Natural killer cell (primary cell): Measurements from ENCODE around the gene SFTPB. TPM values are rescaled to one million over a fixed set of nuclear protein-coding genes. Genes with fewer than 3 reads are reported as not detected.
"Not testable (repeated sequence)": the region's sequence is repeated elsewhere in the genome, so short reads cannot be mapped to it uniquely, and the experiment has no call there.

Experiments used
- ATAC-seq, 3 donors: fragments of 150-1000 bp in 2 of 3; fragments of 200-7000 bp in 1 of 3; cut with Tn5 transposase; 1 replicate in 1 of 3; 2 replicates in 2 of 3; pipeline ENCODE4 v1.10.0; 2021; ENCODE audit warnings: mild to moderate bottlenecking in 2 of 3, moderate library complexity in 2 of 3
- DNase-seq, 2 donors: peaks; one replicate each; pipeline versions ENCODE4 v3.0.0 to v3.0.0-alpha.2; 2013 to 2021; ENCODE audit warnings: mixed read lengths in 1 of 2
- H3K27ac ChIP-seq: one replicate; pipeline ENCODE4 v1.5.1; 2013; ENCODE audit warnings: mild to moderate bottlenecking, low read length
- H3K27me3 ChIP-seq: one replicate; pipeline ENCODE4 v1.6.1; 2013; ENCODE audit warnings: low read length; ENCODE audit not compliant: control insufficient read depth, insufficient read depth
- H3K36me3 ChIP-seq: one replicate; pipeline ENCODE4 v1.6.1; 2013; ENCODE audit warnings: low read length; ENCODE audit not compliant: control insufficient read depth, insufficient read depth
- H3K4me1 ChIP-seq: one replicate; pipeline ENCODE4 v1.6.1; 2013; ENCODE audit warnings: low read length; ENCODE audit not compliant: control insufficient read depth, insufficient read depth
- H3K4me3 ChIP-seq: one replicate; pipeline ENCODE4 v1.5.1; 2013; ENCODE audit warnings: low read length
- H3K9me3 ChIP-seq: one replicate; pipeline ENCODE4 v1.6.1; 2013; ENCODE audit warnings: low read length; ENCODE audit not compliant: control insufficient read depth, insufficient read depth
- H3K27ac Mint-ChIP-seq, 2 donors: one replicate each; pipeline ENCODE4 v1.8.0; 2022; ENCODE audit warnings: mild to moderate bottlenecking in 2 of 2, mixed read lengths in 2 of 2, moderate library complexity in 1 of 2
- H3K27me3 Mint-ChIP-seq, 2 donors: one replicate each; pipeline ENCODE4 v1.8.0; 2022; ENCODE audit warnings: low read depth in 2 of 2, mixed read lengths in 2 of 2
- H3K36me3 Mint-ChIP-seq: one replicate; pipeline ENCODE4 v1.8.0; 2022; ENCODE audit warnings: mixed read lengths
- H3K4me1 Mint-ChIP-seq, 2 donors: one replicate each; pipeline ENCODE4 v1.8.0; 2022; ENCODE audit warnings: mixed read lengths in 2 of 2
- H3K4me3 Mint-ChIP-seq: one replicate; pipeline ENCODE4 v1.8.0; 2022; ENCODE audit warnings: mild to moderate bottlenecking, moderate library complexity, mixed read lengths
- H3K9me3 Mint-ChIP-seq, 2 donors: one replicate each; pipeline ENCODE4 v1.8.0; 2022; ENCODE audit warnings: mixed read lengths in 2 of 2
- CTCF ChIP-seq: fragments of 200-600 bp; IDR thresholded peaks from one replicate; pipeline ENCODE4 v1.8.0; 2022; ENCODE audit warnings: antibody characterized with exemption
- WGBS: methylation state at CpG from one replicate; pipeline ENCODE4 v1.1.7; 2013; ENCODE audit warnings: missing lambda C conversion rate; ENCODE audit not compliant: insufficient coverage; 5-methylcytosine and 5-hydroxymethylcytosine counted together
- intact Hi-C: fragments of 100-400 bp; cut with micrococcal nuclease; formaldehyde crosslinking; loops from one replicate; pipeline ENCODE4 v1.14.2; 2022
- total RNA-seq, 4 donors: library from RNA; stranded (reverse); fragments of 120-200 nt in 1 of 4; gene quantifications; one replicate each; pipeline versions ENCODE4 v1.2.3 to v1.2.4, GENCODE V29; 2013 to 2022

The SFTPB gene
- total RNA-seq, 3 donors from 2014 or later (not counting 1 experiment from before 2014, with no cell fraction given): not detected

- Mint-ChIP-seq H3K36me3 (no peaks in the 10 kb centered on the region), H3K27me3 (peaks cover 0 to 7% of the 10 kb centered on the region in 2 donors), H3K27ac (no peak overlapping the region), H3K4me3 (no peak overlapping the region), H3K4me1 (peaks cover 0 to under 1% of the 10 kb centered on the region in 2 donors), H3K9me3 (no peaks in the 10 kb centered on the region)
- H3K27me3 ChIP-seq: no peaks in the 10 kb centered on the region
- peaks cover 11% of the 10 kb centered on the region for H3K4me1 ChIP-seq
- no peaks in the 10 kb centered on the region for H3K36me3 ChIP-seq
- H3K27ac ChIP-seq: no peak overlapping the region
- 89% methylated on average over 11 of the region's 11 CpGs for WGBS
- TF ChIP-seq CTCF: no peak
- intact Hi-C loops: no loop called here
- no peak for DNase-seq
- no peak overlapping the region for H3K4me3 ChIP-seq
- H3K9me3 ChIP-seq: no peaks in the 10 kb centered on the region
- no peak for ATAC-seq
Observed at GRCh38 chr2:85673716-85674375, 5.8 kb upstream of the SFTPB start.

- Mint-ChIP-seq H3K4me3 (no peak overlapping the region), H3K4me1 (no peaks in the 10 kb centered on the region)
- TF ChIP-seq CTCF: no peak
Observed at GRCh38 chr2:85672456-85672855, 4.5 kb upstream of the SFTPB start.

GRCh38 chr2:85670416-85670815 lies 2.4 kb upstream of the SFTPB start:
- H3K4me3 ChIP-seq, H3K4me3 Mint-ChIP-seq, DNase-seq, ATAC-seq, H3K27me3 ChIP-seq, H3K36me3 ChIP-seq, H3K36me3 Mint-ChIP-seq, H3K27me3 Mint-ChIP-seq, H3K27ac Mint-ChIP-seq, H3K9me3 Mint-ChIP-seq, H3K9me3 ChIP-seq, H3K27ac ChIP-seq, H3K4me1 Mint-ChIP-seq, intact Hi-C loops: not testable (repeated sequence)
- WGBS: 84% methylated on average over 11 of the region's 13 CpGs
- H3K4me1 ChIP-seq: peaks cover 11% of the 10 kb centered on the region

More at GRCh38 chr2:85672456-85672855, 4.5 kb upstream of the SFTPB start:
- H3K27ac ChIP-seq: no peak overlapping the region
- no peaks in the 10 kb centered on the region for H3K9me3 Mint-ChIP-seq
- 79% methylated on average over 8 of the region's 9 CpGs for WGBS
- H3K9me3 ChIP-seq: no peaks in the 10 kb centered on the region
- peaks cover 9% of the 10 kb centered on the region for H3K4me1 ChIP-seq
- H3K27me3 ChIP-seq: no peaks in the 10 kb centered on the region
- no peak overlapping the region for H3K27ac Mint-ChIP-seq
- ATAC-seq (no peak), DNase-seq (no peak)
- H3K27me3 Mint-ChIP-seq: peaks cover 0 to 4% of the 10 kb centered on the region in 2 donors
- H3K36me3 Mint-ChIP-seq: no peaks in the 10 kb centered on the region
- intact Hi-C loops: no loop called here
- H3K4me3 ChIP-seq: no peak overlapping the region
- no peaks in the 10 kb centered on the region for H3K36me3 ChIP-seq

GRCh38 chr2:85669549-85669948 lies 1.6 kb upstream of the SFTPB start:
- Histone ChIP-seq H3K4me3 (no peak overlapping the region), H3K27ac (no peak overlapping the region), H3K9me3 (no peaks in the 10 kb centered on the region), H3K4me1 (peaks cover 11% of the 10 kb centered on the region), H3K27me3 (no peaks in the 10 kb centered on the region), H3K36me3 (no peaks in the 10 kb centered on the region)
- Mint-ChIP-seq H3K27me3 (peaks cover 0 to 5% of the 10 kb centered on the region in 2 donors), H3K36me3 (no peaks in the 10 kb centered on the region), H3K27ac (no peak overlapping the region), H3K4me3 (no peak overlapping the region), H3K4me1 (peaks cover 0 to 4% of the 10 kb centered on the region in 2 donors), H3K9me3 (no peaks in the 10 kb centered on the region)
- ATAC-seq (no peak), DNase-seq (no peak)
- no peak for TF ChIP-seq CTCF
- intact Hi-C loops: no loop called here
- WGBS: 75% methylated on average over 5 of the region's 5 CpGs
